ENCODE data around the gene GRK7. TPM values are rescaled to one million over a fixed set of nuclear protein-coding genes. Genes with fewer than 3 reads are reported as not detected.

GRK7 gene
- total and polyA plus RNA-seq, 2 of the 13 experiments (the other 11 are each of a cell fraction or from before 2014, with no cell fraction given), result not detected

- in situ Hi-C loops (cut with HindIII; ENCODE audit: extremely low pct_ligation_motif_present, low pct_unique_long_range_greater_than_20kb), result no loop called here
- CTCF ChIA-PET (ENCODE audit: low intra/inter-chr PET ratio, low total read pairs), result no interaction called here
- Histone ChIP-seq H3K27me3 (ENCODE audit: control insufficient read depth in 1 of 2, insufficient read depth in 2 of 2, low read length in 2 of 2) (peaks cover 0 to 9% of the 10 kb centered on the region in 2 experiments; a peak in 2 of 5 replicates), H3K4me3 (replicated peaks in 1 of 3; ENCODE audit: insufficient read depth in 1 of 3, low read depth in 2 of 3, low read length in 3 of 3) (no peak overlapping the region), H3K9ac (ENCODE audit: insufficient read depth, low read depth, low read length) (no peak overlapping the region), H4K20me1 (ENCODE audit: insufficient read depth, low read length) (no peaks in the 10 kb centered on the region), H3K36me3 (replicated peaks in 1 of 2; ENCODE audit: control insufficient read depth in 1 of 2, insufficient read depth in 2 of 2, low read length in 2 of 2) (no peaks in the 10 kb centered on the region), H3K79me2 (ENCODE audit: insufficient read depth, low read length) (no peaks in the 10 kb centered on the region), H3K27ac (ENCODE audit: extremely low read length, insufficient read depth, low read length) (no peak overlapping the region), H3K9me3 (ENCODE audit: low read length) (no peaks in the 10 kb centered on the region), H3K4me1 (ENCODE audit: insufficient read depth, low read length) (peaks cover 24% of the 10 kb centered on the region), H2AFZ (ENCODE audit: low read length) (no peak overlapping the region), H3K4me2 (ENCODE audit: low read depth, low read length) (no peak overlapping the region)
- ATAC-seq, result no peak
- POLR2A ChIA-PET, result no interaction called here
- no peak for DNase-seq (ENCODE audit: low spot score)
- TF ChIP-seq ATF4 (CRISPR knock-in tag; IDR thresholded peaks at IDR 0.05) (no peak), MATR3 (CRISPR knock-in tag; IDR thresholded peaks at IDR 0.05) (no peak), ZNF3 (CRISPR knock-in tag; IDR thresholded peaks at IDR 0.05) (no peak), DNMT3B (CRISPR knock-in tag; conservative IDR thresholded peaks at IDR 0.05) (no peak), FOXA3 (CRISPR knock-in tag; IDR thresholded peaks at IDR 0.05) (no peak), ADNP (CRISPR knock-in tag; IDR thresholded peaks at IDR 0.05) (no peak), ZKSCAN1 (IDR thresholded peaks at IDR 0.05; ENCODE audit: low read length) (no peak), SNAPC2 (CRISPR knock-in tag; IDR thresholded peaks at IDR 0.05) (no peak), TP53 (CRISPR knock-in tag; conservative IDR thresholded peaks at IDR 0.05) (no peak), ZNF678 (CRISPR knock-in tag; IDR thresholded peaks at IDR 0.05) (no peak)
- TF ChIP-seq, protein P1, sequence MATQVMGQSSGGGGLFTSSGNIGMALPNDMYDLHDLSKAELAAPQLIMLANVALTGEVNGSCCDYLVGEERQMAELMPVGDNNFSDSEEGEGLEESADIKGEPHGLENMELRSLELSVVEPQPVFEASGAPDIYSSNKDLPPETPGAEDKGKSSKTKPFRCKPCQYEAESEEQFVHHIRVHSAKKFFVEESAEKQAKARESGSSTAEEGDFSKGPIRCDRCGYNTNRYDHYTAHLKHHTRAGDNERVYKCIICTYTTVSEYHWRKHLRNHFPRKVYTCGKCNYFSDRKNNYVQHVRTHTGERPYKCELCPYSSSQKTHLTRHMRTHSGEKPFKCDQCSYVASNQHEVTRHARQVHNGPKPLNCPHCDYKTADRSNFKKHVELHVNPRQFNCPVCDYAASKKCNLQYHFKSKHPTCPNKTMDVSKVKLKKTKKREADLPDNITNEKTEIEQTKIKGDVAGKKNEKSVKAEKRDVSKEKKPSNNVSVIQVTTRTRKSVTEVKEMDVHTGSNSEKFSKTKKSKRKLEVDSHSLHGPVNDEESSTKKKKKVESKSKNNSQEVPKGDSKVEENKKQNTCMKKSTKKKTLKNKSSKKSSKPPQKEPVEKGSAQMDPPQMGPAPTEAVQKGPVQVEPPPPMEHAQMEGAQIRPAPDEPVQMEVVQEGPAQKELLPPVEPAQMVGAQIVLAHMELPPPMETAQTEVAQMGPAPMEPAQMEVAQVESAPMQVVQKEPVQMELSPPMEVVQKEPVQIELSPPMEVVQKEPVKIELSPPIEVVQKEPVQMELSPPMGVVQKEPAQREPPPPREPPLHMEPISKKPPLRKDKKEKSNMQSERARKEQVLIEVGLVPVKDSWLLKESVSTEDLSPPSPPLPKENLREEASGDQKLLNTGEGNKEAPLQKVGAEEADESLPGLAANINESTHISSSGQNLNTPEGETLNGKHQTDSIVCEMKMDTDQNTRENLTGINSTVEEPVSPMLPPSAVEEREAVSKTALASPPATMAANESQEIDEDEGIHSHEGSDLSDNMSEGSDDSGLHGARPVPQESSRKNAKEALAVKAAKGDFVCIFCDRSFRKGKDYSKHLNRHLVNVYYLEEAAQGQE (IDR thresholded peaks at IDR 0.05; ENCODE audit: borderline replicate concordance in 1 of 2, low read depth in 1 of 2, low read length in 2 of 2), result no peak
- TF ChIP-seq, protein P2, sequence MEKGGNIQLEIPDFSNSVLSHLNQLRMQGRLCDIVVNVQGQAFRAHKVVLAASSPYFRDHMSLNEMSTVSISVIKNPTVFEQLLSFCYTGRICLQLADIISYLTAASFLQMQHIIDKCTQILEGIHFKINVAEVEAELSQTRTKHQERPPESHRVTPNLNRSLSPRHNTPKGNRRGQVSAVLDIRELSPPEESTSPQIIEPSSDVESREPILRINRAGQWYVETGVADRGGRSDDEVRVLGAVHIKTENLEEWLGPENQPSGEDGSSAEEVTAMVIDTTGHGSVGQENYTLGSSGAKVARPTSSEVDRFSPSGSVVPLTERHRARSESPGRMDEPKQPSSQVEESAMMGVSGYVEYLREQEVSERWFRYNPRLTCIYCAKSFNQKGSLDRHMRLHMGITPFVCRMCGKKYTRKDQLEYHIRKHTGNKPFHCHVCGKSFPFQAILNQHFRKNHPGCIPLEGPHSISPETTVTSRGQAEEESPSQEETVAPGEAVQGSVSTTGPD (CRISPR knock-in tag; IDR thresholded peaks at IDR 0.05), result no peak
- intact Hi-C loops (cut with micrococcal nuclease; ENCODE audit: unreplicated experiment), result no loop called here
- FAIRE-seq, result no peak
- 47% methylated on average over 3 of the region's 4 CpGs for WGBS (ENCODE audit: low lambda C conversion rate)
- BruUV-seq (replicated peaks), result no TSS peak
These were observed 32.1 kb downstream of the GRK7 start for GRCh38 chr3:141795276-141795675.
